Measurements from ENCODE around the gene GBE1.
A peak's percentile ranks its signal among the peaks of the same experiment; 100 is the strongest.

The GBE1 gene

DNA sequence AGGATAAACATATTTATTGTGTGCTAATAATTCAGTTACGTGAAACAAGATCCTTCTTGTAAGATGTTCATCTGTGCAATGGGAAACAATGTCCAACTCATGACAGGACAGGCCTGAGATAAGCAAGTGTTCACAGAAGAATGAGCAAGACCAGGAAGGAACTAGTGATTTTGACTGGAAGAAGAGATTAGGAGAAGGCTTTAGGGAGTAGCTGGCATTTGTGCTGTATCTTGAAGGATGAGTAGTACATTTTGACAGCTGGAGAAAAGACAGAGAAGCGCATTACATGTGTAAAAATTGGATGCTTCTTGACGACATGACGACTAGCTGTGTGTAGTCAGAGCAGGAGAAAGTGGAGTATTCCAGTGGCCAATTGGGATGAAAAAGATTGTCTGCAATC lies 48.4 kb downstream of the GBE1 start:
- TF ChIP-seq, protein P1, sequence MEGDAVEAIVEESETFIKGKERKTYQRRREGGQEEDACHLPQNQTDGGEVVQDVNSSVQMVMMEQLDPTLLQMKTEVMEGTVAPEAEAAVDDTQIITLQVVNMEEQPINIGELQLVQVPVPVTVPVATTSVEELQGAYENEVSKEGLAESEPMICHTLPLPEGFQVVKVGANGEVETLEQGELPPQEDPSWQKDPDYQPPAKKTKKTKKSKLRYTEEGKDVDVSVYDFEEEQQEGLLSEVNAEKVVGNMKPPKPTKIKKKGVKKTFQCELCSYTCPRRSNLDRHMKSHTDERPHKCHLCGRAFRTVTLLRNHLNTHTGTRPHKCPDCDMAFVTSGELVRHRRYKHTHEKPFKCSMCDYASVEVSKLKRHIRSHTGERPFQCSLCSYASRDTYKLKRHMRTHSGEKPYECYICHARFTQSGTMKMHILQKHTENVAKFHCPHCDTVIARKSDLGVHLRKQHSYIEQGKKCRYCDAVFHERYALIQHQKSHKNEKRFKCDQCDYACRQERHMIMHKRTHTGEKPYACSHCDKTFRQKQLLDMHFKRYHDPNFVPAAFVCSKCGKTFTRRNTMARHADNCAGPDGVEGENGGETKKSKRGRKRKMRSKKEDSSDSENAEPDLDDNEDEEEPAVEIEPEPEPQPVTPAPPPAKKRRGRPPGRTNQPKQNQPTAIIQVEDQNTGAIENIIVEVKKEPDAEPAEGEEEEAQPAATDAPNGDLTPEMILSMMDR (IDR thresholded peaks at IDR 0.05; ENCODE audit: low read depth, low read length), result no peak
- no peak overlapping the region for H3K4me3 ChIP-seq (replicated peaks in 1 of 2; ENCODE audit: low read depth in 2 of 2, low read length in 2 of 2)
- peak; percentile 17 to 62 for DNase-seq (ENCODE audit: low read depth in 2 of 2)

DNA sequence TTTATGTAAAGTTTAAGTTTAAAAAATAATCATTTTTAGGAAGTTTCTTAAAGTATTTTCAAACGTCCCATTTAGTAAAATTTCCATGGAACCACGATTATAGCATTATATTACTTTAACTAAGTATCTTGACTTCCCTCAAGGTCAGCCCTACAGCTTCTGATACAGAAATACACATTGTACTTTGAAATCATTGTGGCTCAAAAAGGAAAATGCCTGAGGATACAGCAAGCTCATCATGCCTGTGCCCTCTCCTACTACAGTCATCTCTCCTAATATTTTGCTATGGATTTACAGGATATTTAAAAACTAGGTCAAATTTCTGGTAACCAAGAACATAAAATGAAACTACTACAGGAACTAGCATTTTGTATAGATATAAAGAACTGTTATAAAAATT lies 51.8 kb downstream of the GBE1 start:
- TF ChIP-seq, protein P1 (IDR thresholded peaks at IDR 0.05; ENCODE audit: low read depth, low read length), result no peak
- DNase-seq (ENCODE audit: low read depth in 2 of 2), result no peak

DNA sequence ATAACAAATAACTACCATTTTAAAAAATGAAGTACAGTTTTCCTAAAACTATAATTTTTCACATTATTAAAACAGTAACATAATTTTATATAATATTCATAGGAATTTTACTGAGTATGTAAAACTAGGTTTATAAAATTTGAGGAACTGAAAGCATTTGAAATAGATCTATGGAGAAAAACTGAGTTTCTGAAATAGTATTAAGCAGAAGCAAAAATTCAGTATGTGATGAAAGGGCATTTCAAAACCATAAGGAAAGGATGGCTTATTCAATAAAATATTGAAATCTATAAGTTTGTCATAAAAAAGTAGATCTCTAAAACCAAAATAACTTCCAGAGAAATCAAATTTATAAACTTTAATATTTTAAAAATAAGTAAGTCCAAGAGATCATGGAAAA lies 53.4 kb downstream of the GBE1 start:
- H3K4me3 ChIP-seq (replicated peaks in 1 of 2; ENCODE audit: low read depth in 2 of 2, low read length in 2 of 2), result no peak overlapping the region
- TF ChIP-seq, protein P1 (IDR thresholded peaks at IDR 0.05; ENCODE audit: low read depth, low read length), result no peak
- DNase-seq (ENCODE audit: low read depth in 2 of 2), result no peak

More for the DNA sequence above, 51.8 kb downstream of the GBE1 start:
- H3K4me3 ChIP-seq (replicated peaks in 1 of 2; ENCODE audit: low read depth in 2 of 2, low read length in 2 of 2), result no peak overlapping the region

DNA sequence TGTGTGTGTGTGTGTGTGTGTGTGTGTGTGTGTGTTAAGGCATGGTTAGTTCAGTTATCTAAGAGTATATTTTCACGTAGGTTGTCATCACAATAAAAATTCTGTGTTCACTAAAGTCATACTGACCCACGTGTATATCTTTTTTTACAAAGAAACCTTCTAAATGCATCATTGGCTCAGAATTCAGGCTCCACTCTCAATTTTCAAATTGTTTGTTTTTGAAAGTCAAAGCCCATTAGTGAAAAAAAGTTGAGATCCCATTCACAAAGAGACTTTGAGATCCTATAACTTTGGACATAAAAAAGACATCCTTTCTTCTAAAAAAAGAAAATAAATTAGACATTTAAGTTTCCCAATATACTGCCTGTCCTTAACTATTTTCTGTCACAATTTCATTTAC lies 59.3 kb downstream of the GBE1 start:
- TF ChIP-seq, protein P1 (IDR thresholded peaks at IDR 0.05; ENCODE audit: low read depth, low read length), result no peak
- no peak overlapping the region for H3K4me3 ChIP-seq (replicated peaks in 1 of 2; ENCODE audit: low read depth in 2 of 2, low read length in 2 of 2)
- no peak for DNase-seq (ENCODE audit: low read depth in 2 of 2)

DNA sequence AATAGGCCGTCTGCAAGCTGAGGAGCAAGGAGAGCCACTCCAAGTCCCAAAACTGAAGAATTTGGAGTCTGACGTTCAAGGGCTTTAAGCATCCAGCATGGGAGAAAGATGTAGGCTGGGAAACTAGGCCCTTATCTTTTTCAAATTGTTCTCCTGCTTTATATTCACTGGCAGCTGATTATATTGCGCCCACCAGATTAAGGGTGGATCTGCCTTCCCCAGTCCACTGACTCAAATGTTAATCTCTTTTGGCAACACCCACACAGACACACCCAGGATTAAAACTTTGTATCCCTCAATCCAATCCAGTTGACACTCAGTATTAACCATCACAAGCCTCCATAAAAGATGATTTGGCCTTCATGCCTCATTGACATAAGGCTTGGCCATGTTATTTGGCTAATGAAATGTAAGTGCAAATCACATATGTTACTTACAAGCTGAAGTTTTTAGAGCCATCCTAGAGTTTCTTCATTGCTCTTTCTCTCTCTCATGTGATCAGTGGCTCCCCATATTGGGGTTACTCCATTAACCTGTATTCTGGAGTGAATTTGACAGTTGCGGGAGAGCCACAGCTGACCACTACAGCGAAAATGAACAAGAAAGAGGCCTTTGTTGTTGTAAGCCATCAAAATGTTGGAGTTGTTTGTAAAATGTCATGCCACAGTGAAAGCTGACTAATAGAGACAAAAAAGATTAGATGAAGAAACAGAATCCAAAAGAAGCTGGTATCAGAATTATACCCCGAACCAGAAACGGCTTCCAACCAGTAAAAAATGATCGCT lies 61.7 kb downstream of the GBE1 start:
- DNase-seq (ENCODE audit: low read depth in 2 of 2), result no peak
- TF ChIP-seq, protein P1 (IDR thresholded peaks at IDR 0.05; ENCODE audit: low read depth, low read length), result no peak
- H3K4me3 ChIP-seq (replicated peaks in 1 of 2; ENCODE audit: low read depth in 2 of 2, low read length in 2 of 2), result no peak overlapping the region

DNA sequence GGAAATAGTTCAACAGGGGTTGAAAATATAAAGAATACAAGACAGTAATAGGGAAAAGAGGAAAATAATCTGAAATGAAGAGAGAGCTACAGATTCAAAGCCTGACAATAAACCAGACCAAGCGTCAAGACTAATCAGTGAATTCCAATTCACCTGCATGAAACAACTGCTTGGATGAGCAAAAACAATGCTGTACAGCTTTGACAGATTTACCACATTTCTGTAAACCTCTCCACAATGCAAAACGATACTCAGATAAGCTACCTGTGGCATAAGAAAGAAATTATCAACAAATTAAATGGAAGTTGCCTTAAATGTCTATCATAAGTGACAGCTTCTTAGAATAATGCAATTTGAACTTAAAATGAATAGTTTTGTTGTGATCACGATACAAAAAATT lies 65.4 kb downstream of the GBE1 start:
- DNase-seq (ENCODE audit: low read depth in 2 of 2), result no peak
- H3K4me3 ChIP-seq (replicated peaks in 1 of 2; ENCODE audit: low read depth in 2 of 2, low read length in 2 of 2), result no peak overlapping the region
- TF ChIP-seq, protein P1 (IDR thresholded peaks at IDR 0.05; ENCODE audit: low read depth, low read length), result no peak

DNA sequence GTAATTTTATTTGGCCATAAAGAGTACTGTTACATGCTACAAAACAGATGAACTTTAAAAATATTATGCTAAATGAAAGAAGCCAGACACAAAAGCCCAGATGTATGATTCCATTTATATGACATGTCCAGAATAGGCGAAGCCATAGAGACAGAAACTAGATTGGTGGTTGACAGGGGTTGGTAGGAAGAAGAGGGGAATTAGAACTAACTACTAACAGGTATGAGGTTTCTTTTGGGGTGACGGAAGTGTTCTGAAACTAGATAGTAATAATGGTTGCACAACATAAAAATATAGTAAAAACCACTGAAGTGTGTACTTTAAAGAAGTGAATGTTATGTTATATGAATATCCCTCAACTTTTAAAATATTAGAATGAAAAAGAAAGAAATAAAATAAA lies 66.1 kb downstream of the GBE1 start:
- no peak overlapping the region for H3K4me3 ChIP-seq (replicated peaks in 1 of 2; ENCODE audit: low read depth in 2 of 2, low read length in 2 of 2)
- TF ChIP-seq, protein P1 (IDR thresholded peaks at IDR 0.05; ENCODE audit: low read depth, low read length), result no peak
- no peak for DNase-seq (ENCODE audit: low read depth in 2 of 2)
